ENCODE measurements around the gene KATNB1.
"Not testable (repeated sequence)": the region's sequence is repeated elsewhere in the genome, so short reads cannot be mapped to it uniquely, and the experiment has no call there.

KATNB1 gene

DNA sequence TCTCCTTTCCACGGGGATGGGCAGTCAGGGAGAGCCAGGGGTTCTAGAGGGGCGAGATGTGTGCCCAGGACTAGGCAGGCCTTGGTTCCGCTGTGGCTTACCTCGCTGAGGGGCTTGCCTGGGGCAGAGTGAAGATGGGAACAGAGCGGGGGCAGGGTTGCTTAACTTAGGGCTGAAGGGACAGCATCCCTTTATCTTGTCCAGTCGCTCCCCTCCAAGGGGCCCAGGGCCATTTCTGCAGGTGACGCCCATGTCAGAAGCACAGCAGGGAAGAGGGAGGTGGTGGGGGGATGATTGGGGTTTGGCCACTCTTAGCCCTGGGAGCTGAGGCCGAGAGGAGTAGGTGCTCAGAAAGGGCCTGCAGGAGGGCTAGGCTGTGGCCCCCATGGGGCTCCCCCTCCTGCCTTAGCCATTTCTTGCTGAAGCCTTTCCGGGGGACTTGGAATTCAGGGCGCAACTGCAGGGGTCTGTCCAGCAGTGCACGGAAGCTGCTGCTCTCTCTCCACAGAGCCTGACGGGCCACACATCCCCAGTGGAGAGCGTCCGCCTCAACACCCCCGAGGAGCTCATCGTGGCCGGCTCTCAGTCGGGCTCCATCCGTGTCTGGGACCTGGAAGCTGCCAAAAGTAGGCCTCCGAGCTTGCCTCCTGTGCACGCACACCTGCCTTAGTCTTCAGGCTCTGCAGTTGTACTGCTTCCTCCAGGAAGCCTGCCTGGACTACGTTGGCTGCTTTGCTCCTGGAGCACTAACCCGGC lies 8.5 kb downstream of the KATNB1 start:
- DNase-seq (ENCODE audit: low spot score), result no peak

DNA sequence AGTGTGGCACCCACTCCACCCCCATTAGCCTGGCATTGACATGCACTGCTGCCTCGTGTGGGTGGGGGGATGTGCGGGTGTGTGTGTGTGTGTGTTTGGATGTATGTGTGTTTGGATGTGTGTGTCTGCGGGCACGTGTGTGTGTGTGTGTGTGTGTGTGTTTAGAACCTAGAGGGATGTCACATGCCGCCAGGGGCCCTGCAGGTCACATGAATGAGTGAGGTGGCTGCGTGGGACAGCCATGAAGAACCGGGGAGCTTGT lies 9.0 kb downstream of the KATNB1 start:
- DNase-seq (ENCODE audit: low spot score), result no peak

DNA sequence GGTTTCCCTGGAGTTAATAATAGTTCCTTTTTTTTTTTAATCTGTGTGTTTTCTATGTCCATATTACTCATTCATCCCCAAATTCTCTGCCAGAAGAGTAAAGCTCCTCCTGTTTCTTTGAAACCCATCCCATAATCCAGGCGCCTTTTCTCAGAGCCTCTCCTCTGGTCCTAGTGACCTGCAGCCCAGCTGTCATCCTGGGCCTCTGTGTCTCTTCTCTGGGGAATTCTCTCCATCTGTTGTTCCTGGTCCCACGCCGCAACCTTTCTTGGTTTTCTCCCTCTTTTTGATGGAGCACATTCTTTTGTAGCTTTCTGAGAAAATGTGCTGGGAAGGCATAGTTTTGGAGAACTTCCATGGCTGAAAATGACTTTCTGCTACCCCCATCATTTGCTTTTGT lies 10.2 kb downstream of the KATNB1 start:
- no peak for DNase-seq (ENCODE audit: low spot score)

DNA sequence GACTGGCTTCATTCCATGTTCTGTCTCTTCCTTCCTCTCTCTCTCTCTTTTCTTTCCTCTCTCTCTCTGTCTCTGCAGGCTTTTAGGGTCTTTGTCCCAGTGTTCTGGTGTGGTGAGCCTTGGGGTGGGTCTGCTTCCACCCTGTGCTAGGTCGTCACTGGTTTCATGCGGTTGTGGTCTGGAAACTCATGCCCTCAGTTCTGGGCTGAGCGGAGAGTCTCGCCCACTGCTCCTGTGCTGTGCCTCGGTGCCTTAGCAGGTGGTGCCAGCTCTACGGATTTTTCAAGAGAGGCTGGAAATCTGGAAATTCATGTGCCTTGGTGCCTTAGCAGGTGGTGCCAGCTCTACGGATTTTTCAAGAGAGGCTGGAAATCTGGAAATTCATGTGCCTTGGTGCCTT lies 10.7 kb downstream of the KATNB1 start:
- not testable (repeated sequence) for DNase-seq (ENCODE audit: low spot score)

DNA sequence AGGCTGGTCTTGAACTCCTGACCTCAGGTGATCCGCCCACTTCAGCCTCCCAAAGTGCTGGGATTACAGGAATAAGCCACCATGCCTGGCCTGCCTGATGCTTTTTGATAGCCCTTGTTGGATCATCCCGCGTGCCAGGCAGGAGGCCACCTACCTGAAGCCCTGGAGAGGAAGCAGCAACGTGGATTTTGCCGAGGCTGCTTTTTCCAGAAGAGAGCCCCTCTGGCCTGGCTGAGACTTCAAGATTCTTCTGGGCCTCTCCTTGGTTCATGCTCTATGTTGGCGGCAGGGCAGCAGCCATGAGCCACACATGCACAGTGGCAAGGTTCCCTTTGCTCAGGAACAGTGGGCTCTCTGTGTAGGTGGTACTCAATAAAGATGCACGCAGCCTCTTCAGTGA lies 11.5 kb downstream of the KATNB1 start:
- DNase-seq (ENCODE audit: low spot score), result no peak

DNA sequence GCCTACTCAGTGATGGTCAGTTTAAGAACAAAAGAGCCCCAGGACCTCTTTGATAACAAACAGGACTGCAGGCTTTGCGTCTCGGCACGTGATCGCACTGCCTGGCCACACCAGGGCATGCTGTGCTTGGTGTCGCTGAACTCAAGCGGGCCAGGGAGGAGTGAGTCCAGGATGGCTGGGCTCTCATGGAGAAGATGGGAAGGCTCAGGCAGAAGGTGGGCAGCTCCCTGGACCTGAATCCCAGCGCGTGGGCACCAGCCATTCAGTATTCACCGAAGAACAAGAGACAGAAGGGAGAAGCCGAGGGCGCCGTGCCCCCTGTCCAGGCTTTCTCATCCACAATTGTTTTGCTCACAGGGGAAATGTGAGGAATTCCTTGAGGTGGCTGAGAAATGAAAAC lies 11.9 kb downstream of the KATNB1 start:
- no peak for DNase-seq (ENCODE audit: low spot score)

DNA sequence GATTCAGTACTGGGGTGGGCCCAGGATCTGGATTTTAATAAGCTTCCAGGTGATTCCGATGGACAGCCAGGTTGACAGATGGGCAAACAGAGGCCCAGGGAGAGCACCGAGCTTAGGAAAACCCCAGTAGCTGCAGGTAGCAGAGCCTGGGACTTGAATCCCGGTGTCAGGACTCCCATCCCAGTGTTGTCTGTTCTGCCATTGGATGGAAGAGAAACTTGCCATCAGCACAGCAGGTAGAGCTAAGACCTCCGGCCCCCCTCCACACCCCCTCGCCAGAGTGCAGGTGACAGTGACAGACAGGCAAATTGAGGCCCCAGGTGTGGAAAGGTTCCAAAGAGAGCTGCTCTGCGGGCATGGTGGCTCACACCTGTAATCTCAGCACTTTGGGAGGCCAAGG lies 12.4 kb downstream of the KATNB1 start:
- DNase-seq (ENCODE audit: low spot score), result no peak

DNA sequence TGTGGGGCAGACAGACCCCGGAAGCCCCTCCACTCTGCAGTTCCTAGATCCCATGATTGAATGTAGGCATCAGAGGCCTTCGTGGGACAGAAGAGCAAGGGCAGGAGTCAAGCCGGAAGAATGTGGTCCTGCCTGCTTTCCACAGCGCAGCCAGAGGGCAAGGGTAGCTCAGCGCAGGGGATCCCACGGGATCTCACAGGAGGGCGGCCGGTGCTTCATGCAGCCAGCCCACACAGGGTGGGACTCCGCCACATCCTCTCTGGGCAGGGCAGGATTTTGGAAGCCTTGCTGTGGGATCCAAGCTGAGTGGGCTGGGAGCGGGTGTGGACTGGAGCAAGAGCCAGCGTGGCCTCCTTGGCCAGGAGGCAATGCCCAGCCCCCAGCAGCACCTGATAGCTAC lies 13.0 kb downstream of the KATNB1 start:
- DNase-seq (ENCODE audit: low spot score), result no peak

DNA sequence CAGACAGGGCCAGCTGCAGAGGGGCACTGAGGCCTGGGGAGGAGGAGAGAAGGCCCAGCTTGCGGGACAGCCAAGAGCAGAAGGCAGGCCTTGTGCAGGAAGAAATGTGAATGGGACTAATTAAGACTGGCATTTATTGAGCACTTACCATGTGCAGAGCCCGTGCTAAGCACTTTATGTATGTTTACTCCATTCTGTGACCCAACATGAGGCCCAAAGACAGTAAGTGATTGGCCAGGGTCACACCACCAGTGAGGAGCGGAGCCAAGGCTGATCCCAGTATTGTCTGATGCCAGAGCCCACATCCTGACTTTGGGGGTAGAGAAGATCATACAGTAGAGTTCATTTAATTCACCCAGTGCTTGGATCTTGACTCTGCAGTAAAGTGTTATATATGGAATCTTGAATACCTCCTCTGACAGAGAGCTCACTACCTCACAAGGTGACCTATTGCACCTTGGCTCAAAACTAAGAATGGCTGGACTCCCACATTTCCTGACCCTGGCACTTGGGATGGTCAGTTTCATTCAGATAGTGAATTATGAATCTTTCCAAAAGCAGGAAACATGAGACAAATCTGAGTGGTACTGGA lies 13.6 kb downstream of the KATNB1 start:
- peak; percentile 89 for DNase-seq (ENCODE audit: low spot score)

DNA sequence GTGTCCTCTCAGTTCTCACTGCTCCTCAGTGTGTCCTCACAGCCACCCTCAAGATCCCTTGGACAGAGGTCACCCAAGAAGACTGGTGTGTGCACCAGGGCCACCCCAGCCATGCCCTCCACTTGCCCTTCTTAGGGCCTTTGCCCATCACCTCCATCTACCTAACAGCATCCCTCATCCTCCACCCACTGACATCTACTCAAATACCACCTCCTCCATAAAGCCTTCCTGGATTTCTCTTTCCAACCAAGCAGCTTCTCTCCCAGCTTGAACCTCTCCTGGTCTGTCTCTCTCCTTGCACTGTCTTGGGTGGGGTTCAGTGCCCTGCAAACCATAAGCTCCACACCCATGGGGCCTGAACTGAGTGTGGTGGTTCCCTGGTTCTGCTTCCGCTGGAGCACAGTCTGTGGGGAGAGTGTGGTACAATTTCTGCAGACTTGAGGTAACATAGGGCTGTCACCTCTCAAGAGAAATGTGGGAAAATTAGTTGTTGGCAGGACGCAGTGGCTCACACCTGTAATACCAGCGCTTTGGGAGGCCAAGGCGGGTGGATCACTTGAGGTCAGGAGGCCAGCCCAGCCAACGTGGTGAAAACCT lies 14.4 kb downstream of the KATNB1 start:
- DNase-seq (ENCODE audit: low spot score), result no peak

DNA sequence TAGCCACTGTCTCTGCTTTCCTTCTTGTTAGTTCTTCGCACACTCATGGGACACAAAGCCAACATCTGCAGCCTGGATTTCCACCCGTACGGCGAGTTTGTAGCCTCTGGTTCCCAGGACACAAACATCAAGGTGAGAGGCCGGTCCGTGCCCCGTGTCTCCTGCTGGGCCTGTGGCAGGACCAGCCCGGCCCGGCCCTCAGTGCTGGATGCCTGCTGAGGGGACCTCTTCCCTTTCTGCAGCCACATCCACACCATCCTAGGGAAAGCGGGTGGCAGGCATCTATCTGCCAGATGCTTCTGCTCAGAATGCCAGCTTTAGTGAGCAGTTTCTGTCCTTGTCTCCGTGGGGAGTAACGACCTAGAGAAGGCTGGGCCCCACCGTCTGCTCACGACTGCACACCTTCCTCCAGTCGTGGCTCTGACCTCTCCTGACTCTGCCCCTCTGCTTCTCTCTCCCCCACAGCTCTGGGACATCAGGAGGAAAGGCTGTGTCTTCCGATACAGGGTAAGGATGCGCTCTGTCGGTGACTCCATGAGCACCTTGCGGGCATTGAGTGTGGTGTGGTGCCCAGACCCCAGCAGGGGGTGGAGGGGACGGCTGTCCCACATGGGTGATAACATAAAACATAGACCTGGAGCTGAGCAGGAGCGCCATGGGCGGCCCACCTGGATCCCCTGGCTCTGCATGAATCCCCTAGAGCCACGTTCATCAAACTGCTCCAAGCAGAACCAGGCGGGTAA lies 15.4 kb downstream of the KATNB1 start:
- no peak for DNase-seq (ENCODE audit: low spot score)

DNA sequence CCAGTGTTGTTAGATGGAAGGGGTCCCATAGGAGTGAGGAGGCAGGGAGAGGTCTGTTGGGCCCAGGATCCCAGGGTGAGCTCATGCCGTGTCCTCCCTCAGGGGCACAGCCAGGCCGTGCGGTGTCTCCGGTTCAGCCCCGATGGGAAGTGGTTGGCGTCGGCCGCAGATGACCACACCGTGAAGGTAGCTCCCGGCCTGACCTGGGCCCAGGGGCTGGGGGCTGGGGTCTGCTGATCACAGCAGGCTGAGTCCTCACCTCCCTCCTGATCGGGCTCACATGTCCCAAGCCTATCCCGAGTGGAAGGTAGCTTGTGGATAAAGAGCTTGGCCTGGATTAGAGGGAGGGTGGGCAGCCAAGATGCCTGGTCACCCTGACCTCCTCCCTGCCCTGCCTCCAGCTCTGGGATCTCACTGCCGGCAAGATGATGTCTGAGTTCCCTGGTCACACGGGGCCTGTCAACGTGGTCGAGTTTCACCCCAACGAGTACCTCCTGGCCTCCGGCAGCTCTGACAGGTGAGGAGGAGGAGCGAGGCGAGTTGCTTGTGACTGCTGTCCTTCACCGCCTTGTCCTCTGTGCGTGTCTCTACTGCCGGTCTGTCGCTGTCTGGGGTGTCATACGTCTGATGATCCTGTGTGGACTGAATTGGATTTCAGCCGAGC lies 16.1 kb downstream of the KATNB1 start:
- no peak for DNase-seq (ENCODE audit: low spot score)

DNA sequence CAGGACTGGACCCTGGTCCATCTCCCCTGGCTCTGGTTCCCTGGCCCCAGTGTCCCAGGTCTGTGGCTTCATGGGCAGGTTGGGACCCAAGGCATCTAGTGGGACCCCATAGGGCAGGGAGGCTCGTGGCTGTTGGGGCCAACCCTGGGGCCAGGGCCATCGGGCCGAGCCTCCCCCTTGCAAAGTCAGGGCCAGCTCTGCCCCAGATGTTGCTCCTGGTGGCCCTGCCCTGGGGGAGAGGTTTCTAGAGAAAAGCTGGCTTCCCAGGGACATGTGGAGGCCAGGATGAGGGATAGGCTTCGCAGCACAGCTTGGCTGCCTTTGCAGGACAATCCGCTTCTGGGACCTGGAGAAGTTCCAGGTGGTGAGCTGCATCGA lies 16.6 kb downstream of the KATNB1 start:
- DNase-seq (ENCODE audit: low spot score), result no peak

DNA sequence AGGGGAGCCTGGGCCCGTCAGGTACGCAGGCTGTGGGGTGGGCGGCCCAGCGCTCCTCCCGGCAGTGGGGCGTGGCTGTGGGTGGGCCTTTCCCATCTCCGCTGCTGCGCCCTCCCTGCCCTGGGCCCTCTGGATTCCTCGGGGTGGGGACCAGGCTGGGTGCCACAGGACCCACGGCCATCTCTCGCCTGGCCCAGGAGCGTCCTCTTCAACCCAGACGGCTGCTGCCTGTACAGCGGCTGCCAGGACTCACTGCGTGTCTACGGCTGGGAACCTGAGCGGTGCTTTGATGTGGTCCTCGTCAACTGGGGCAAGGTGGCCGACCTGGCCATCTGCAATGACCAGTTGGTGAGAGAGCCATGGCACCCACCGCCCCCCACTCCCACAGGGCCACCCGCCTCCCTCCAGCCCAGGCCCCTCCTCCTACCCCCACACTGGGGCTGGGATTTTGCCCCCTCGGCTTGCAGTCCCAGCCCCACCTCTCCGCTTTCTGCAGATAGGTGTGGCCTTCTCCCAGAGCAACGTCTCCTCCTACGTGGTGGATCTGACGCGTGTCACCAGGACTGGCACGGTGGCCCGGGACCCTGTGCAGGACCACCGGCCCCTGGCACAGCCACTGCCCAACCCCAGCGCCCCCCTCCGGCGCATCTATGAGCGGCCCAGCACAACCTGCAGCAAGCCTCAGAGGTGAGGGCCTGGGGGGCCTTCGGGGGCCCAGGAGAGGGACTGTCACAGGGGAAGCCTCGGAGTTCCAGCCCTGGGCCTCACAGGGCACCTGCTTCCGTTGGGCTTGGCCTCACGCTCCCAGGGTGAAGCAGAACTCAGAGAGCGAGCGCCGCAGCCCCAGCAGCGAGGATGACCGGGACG lies 17.2 kb downstream of the KATNB1 start:
- DNase-seq (ENCODE audit: low spot score), result no peak

DNA sequence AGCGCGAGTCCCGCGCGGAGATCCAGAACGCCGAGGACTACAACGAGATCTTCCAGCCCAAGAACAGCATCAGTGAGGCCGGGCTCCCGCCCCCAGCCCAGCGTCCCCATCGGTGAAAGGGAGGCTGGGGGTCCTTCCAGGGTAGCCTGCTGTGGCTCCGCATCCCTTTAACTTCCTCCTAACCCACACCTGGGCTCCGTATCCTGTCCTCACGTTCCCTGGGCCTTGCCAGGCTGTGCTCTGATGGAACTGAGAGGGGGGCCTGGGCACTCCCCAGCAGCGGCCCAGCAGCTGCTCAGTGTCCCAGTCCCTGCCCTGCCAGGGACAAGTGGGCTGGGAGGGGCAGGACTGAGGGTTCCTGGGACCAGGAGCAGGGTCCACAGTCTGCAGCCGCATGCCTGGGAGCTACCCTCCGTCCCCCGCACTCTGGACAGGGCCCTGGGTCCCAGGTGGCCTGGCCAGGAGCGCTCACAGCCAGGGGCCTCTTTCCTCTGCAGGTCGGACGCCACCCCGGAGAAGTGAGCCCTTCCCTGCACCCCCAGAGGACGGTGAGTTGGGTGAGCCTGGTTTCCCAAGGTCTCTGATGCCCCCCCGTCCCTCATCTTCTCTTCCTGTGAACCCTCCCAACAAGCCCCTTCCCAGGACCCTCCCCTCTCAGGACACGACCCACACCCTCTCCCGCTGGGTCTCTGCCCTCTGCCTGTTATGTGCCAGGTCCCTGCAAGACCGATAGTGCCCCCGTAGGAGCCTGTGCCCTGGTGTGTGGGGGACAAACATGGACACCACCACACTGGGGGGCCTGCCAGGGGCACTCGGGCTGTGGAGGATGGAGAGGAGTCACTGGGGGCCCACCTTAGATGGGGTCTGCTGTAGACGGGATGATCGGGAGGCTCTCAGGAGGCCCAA lies 18.1 kb downstream of the KATNB1 start:
- no peak for DNase-seq (ENCODE audit: low spot score)

DNA sequence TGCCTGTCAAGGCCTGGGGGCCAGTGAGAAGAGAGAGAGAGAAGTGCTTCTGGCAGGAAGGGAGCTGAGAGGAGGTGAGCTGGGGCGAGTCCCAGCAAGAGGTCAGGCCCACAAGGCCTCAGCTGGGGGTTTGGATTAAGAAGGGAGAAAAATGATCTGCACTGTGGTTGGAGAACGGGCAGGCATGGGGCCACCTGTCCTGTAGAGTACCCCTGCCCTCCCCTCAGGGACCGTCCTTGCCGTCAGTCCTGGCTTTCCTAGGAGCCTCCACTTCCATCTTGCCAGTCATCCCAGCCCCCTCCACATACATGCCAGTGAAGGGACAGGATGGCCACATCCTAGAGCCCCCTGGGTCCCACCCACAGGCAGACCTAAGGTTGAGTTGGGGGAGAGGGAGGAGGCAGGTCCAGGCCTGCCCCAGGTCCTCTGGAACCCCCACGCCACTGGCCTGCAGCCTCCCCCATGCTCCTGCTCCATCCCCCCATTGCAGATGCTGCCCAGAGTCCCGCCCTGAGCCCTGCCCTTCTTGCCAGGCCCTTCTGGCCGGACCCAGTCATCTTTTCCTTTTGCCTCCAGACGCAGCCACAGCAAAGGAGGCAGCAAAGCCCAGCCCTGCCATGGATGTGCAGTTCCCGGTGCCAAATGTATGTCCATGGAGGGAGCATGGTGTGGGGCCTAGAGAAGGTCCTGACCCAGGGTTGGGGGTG lies 18.9 kb downstream of the KATNB1 start:
- DNase-seq (ENCODE audit: low spot score), result no peak

DNA sequence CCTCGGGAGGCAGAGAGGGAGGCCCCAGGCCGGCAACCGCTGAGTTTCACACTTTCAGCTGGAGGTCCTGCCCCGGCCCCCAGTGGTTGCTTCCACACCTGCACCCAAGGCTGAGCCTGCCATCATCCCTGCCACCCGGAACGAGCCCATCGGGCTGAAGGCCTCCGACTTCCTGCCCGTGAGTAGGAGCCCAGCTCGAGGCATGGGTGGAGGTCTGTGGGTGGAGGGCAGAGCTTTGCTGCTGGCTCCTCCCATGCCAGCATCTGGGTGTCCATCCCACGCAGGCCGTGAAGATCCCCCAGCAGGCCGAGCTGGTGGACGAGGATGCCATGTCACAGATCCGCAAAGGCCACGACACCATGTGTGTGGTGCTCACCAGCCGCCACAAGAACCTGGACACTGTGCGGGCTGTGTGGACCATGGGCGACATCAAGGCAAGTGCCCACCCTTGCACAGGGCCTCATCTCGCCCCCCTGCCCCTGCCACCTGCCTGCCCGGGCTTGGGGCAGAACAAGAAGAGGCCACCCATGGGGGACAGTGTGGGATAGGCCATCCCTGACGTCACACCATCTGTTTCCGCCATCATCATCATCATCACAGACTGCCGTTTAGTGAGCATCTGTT lies 19.6 kb downstream of the KATNB1 start:
- no peak for DNase-seq (ENCODE audit: low spot score)

DNA sequence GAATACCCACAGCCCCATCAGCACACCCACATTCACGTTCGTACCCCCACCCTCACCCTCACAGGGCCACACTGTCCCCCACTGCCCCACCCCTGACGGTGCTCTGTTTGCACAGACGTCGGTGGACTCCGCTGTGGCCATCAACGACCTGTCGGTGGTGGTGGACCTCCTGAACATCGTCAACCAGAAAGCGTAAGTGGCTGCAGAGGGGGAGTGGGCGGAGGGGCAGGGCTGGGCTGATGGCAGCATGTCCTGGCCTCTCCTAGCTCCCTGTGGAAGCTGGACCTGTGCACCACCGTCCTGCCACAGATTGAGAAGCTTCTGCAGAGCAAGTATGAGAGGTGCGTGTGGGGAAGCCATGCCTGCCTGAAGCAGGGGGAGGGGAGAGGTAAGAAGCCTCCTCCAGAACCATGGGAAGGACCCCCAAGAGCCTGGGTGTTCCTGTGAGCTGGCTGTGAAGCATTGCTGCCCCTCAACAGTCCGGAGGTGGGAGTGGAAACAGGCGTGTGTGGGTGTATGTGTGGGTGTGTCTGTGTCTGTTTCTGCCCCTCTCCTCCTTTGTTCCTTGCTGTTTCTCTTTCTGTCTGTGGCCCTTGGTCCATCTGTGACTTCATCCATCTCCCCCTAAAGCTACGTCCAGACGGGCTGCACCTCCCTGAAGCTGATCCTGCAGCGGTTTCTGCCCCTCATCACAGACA lies 20.3 kb downstream of the KATNB1 start:
- no peak for DNase-seq (ENCODE audit: low spot score)
